ENCODE data around the gene CCDC110.

The CCDC110 gene

GRCh38 chr4:185506422-185506821, 34.9 kb upstream of the CCDC110 start:
- Histone ChIP-seq H3K4me3 (no peak overlapping the region), H3K27me3 (no peaks in the 10 kb centered on the region), H3K4me1 (peaks cover 0 to 28% (median 2%) of the 10 kb centered on the region in 4 donors), H3K36me3 (peaks cover 37 to 47% (median 39%) of the 10 kb centered on the region in 3 donors), H3K9me3 (no peaks in the 10 kb centered on the region), H3K27ac (peak overlapping the region; percentile 61 to 78)
- intact Hi-C loops (cut with DNase I; ENCODE audit: low total_unique reads): no loop called here
- DNase-seq: no peak
- TF ChIP-seq, protein P1, sequence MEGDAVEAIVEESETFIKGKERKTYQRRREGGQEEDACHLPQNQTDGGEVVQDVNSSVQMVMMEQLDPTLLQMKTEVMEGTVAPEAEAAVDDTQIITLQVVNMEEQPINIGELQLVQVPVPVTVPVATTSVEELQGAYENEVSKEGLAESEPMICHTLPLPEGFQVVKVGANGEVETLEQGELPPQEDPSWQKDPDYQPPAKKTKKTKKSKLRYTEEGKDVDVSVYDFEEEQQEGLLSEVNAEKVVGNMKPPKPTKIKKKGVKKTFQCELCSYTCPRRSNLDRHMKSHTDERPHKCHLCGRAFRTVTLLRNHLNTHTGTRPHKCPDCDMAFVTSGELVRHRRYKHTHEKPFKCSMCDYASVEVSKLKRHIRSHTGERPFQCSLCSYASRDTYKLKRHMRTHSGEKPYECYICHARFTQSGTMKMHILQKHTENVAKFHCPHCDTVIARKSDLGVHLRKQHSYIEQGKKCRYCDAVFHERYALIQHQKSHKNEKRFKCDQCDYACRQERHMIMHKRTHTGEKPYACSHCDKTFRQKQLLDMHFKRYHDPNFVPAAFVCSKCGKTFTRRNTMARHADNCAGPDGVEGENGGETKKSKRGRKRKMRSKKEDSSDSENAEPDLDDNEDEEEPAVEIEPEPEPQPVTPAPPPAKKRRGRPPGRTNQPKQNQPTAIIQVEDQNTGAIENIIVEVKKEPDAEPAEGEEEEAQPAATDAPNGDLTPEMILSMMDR (IDR thresholded peaks at IDR 0.05): no peak

- TF ChIP-seq, protein P1 (IDR thresholded peaks at IDR 0.05): no peak
- Histone ChIP-seq H3K36me3 (peaks cover 38 to 55% (median 44%) of the 10 kb centered on the region in 3 donors), H3K4me3 (peak overlapping the region; percentile 8 to 32), H3K9me3 (no peaks in the 10 kb centered on the region), H3K27me3 (no peaks in the 10 kb centered on the region), H3K4me1 (peaks cover 0 to 36% (median 8%) of the 10 kb centered on the region in 4 donors), H3K27ac (peak overlapping the region; percentile 61 to 78)
- intact Hi-C loops (cut with DNase I; ENCODE audit: low total_unique reads): no loop called here
- peak; percentile 74 to 95 for DNase-seq
These were observed 32.8 kb upstream of the CCDC110 start for GRCh38 chr4:185504098-185505047.

DNA sequence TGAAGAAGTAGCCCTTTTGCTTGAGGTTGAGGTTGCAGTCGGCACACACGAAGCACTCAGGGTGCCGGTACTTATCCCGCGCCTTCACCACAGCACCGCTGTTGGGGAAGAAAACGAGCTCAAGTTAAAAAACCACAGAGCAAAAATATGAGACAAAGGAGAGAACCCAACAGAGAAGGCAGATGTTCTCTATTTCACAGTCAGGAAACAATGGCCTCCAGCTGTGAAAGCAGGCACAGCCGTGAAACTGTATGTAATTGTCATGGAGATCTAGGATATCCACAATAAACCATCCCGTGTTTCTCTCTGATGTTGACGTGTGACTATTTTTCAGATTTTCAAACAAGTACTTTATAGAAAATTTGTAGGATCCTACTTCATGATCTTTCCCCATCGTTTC, 30.9 kb upstream of the CCDC110 start:
- no peak overlapping the region for H3K4me3 ChIP-seq
- H3K36me3 ChIP-seq: peaks cover 34 to 52% (median 44%) of the 10 kb centered on the region in 3 donors
- no peaks in the 10 kb centered on the region for H3K27me3 ChIP-seq
- H3K9me3 ChIP-seq: no peaks in the 10 kb centered on the region
- TF ChIP-seq, protein P1 (IDR thresholded peaks at IDR 0.05): no peak
- DNase-seq: no peak
- H3K4me1 ChIP-seq: peaks cover 0 to 44% (median 11%) of the 10 kb centered on the region in 4 donors
- peak overlapping the region in 1 of 2 donors; percentile 78 for H3K27ac ChIP-seq
- intact Hi-C loops (cut with DNase I; ENCODE audit: low total_unique reads): no loop called here

DNA sequence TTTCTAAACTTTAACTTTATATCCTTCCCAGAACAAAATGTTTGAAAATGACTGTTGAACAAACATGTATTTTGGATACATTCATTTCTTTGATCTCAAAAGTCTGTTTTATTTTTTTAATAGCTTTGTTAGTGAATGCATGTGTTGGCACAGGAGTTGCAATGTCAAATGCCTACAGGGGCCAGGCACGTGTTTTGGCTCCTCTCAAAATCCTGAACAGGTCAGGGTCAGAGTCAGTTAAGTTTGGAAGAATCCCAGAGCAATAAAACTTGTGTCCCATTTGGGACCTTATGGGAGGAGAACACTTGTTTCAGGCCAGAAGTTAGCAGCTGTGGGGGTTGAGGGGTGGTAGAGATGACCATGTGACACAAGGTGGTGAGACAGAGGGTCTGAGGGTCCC, 29.0 kb upstream of the CCDC110 start:
- H3K4me1 ChIP-seq: peaks cover 0 to 44% (median 11%) of the 10 kb centered on the region in 4 donors
- H3K27me3 ChIP-seq: no peaks in the 10 kb centered on the region
- intact Hi-C loops (cut with DNase I; ENCODE audit: low total_unique reads): no loop called here
- TF ChIP-seq, protein P1 (IDR thresholded peaks at IDR 0.05): no peak
- H3K4me3 ChIP-seq: no peak overlapping the region
- H3K9me3 ChIP-seq: no peaks in the 10 kb centered on the region
- DNase-seq: no peak
- peaks cover 23 to 40% (median 33%) of the 10 kb centered on the region in 3 donors for H3K36me3 ChIP-seq
- peak overlapping the region in 1 of 2 donors; percentile 56 for H3K27ac ChIP-seq

DNA sequence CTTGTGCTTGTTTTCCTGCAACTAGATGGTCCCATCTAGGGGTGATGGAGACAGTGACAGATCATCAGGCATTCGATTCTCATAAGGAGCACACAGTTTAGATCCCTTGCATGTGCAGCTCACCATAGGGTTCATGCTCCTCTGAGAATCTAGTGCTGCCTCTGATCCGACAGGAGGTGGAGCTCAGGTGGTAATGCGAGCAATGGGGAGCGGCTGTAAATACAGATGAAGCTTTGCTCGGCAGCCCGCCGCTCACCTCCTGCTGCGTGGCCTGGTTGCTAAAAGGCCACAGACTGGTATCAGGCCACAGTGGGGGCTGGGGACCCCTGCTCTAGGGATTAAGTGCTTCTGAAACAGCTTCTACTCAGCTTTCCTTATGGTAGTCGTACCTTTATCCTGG, 28.5 kb upstream of the CCDC110 start:
- peaks cover 23 to 40% (median 28%) of the 10 kb centered on the region in 3 donors for H3K36me3 ChIP-seq
- peak overlapping the region in 1 of 2 donors; percentile 56 for H3K27ac ChIP-seq
- peaks cover 0 to 39% (median 11%) of the 10 kb centered on the region in 4 donors for H3K4me1 ChIP-seq
- no peak overlapping the region for H3K4me3 ChIP-seq
- no peak for DNase-seq
- intact Hi-C loops (cut with DNase I; ENCODE audit: low total_unique reads): no loop called here
- H3K27me3 ChIP-seq: no peaks in the 10 kb centered on the region
- H3K9me3 ChIP-seq: no peaks in the 10 kb centered on the region
- TF ChIP-seq, protein P1 (IDR thresholded peaks at IDR 0.05): no peak
